Mammary epithelial cell (primary cell): ENCODE results near the gene YARS2.

Experiments
- EZH2 ChIP-seq: IDR thresholded peaks from 2 replicates; pipeline ENCODE4 v1.6.1; 2012; ENCODE audit warnings: low read length, inconsistent platforms, borderline replicate concordance
- TF ChIP-seq, protein P1 (sequence below), 2 donors: IDR thresholded peaks in 1 of 2; conservative IDR thresholded peaks in 1 of 2; 2 replicates each; pipeline ENCODE4 v1.5.1; 2011 to 2012; ENCODE audit warnings: inconsistent platforms in 2 of 2, low read length in 2 of 2, mild to moderate bottlenecking in 2 of 2, control low read depth in 1 of 2, low read depth in 1 of 2; ENCODE audit not compliant: insufficient read depth in 1 of 2; ENCODE audit errors: extremely low read depth in 1 of 2

DNA sequence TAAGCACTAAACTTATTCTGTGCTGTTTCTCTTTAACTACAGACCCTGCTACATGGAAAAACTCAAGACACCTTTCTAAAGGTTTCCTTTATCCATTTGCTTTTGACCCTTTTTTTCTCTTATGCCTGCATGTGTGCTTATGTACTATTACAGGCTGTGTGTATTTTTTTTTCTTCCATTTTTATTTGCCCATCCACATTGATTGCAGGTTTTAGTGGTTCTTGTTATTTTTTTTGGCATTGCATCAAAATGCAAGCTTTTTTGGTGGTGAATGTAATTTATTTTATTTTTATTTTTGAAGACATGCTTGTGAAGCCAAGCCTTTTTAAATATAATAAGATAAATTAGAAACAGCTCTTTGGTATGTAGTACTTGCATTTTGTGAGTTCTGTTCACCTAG, 49.9 kb downstream of the YARS2 start:
- TF ChIP-seq, protein P1, sequence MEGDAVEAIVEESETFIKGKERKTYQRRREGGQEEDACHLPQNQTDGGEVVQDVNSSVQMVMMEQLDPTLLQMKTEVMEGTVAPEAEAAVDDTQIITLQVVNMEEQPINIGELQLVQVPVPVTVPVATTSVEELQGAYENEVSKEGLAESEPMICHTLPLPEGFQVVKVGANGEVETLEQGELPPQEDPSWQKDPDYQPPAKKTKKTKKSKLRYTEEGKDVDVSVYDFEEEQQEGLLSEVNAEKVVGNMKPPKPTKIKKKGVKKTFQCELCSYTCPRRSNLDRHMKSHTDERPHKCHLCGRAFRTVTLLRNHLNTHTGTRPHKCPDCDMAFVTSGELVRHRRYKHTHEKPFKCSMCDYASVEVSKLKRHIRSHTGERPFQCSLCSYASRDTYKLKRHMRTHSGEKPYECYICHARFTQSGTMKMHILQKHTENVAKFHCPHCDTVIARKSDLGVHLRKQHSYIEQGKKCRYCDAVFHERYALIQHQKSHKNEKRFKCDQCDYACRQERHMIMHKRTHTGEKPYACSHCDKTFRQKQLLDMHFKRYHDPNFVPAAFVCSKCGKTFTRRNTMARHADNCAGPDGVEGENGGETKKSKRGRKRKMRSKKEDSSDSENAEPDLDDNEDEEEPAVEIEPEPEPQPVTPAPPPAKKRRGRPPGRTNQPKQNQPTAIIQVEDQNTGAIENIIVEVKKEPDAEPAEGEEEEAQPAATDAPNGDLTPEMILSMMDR (conservative IDR thresholded peaks at IDR 0.05 in 1 of 2, IDR thresholded peaks at IDR 0.05 in 1 of 2; ENCODE audit: extremely low read depth in 1 of 2, insufficient read depth in 1 of 2, low read depth in 1 of 2, low read length in 2 of 2), result no peak
- no peak for TF ChIP-seq EZH2
